Measurements from ENCODE around the gene SARDH. TPM values are rescaled to one million over a fixed set of nuclear protein-coding genes. Genes with fewer than 3 reads are reported as not detected.

Gene SARDH
- total RNA-seq, 1 donor from 2014 or later, result 1.3 TPM

GRCh38 chr9:133693703-133694529 lies 44.2 kb downstream of the SARDH start:
- intact Hi-C loops (cut with DNase I), result no loop called here
- no peak for DNase-seq (ENCODE audit: low spot score)

- DNase-seq (ENCODE audit: low spot score), result no peak
- intact Hi-C loops (cut with DNase I), result no loop called here
Observed at GRCh38 chr9:133693116-133693515, 45.0 kb downstream of the SARDH start.

GRCh38 chr9:133692364-133692985 lies 45.7 kb downstream of the SARDH start:
- DNase-seq (ENCODE audit: low spot score), result no peak

GRCh38 chr9:133691626-133692363 lies 46.4 kb downstream of the SARDH start:
- intact Hi-C loops (cut with DNase I), result no loop called here
- DNase-seq (ENCODE audit: low spot score), result no peak

More at GRCh38 chr9:133692364-133692985, 45.7 kb downstream of the SARDH start:
- intact Hi-C loops (cut with DNase I), result no loop called here

- DNase-seq (ENCODE audit: low spot score), result no peak
Observed at GRCh38 chr9:133691191-133691590, 47.0 kb downstream of the SARDH start.

GRCh38 chr9:133690081-133690561 lies 48.0 kb downstream of the SARDH start:
- intact Hi-C loops (cut with DNase I), result no loop called here
- no peak for DNase-seq (ENCODE audit: low spot score)

More at GRCh38 chr9:133691191-133691590, 47.0 kb downstream of the SARDH start:
- intact Hi-C loops (cut with DNase I), result no loop called here

- intact Hi-C loops (cut with DNase I), result no loop called here
- no peak for DNase-seq (ENCODE audit: low spot score)
Observed at GRCh38 chr9:133689151-133689763, 48.9 kb downstream of the SARDH start.

GRCh38 chr9:133687856-133688761 lies 50.0 kb downstream of the SARDH start:
- no peak for DNase-seq (ENCODE audit: low spot score)
- intact Hi-C loops (cut with DNase I), result no loop called here

- DNase-seq (ENCODE audit: low spot score), result no peak
- intact Hi-C loops (cut with DNase I), result no loop called here
Observed at GRCh38 chr9:133686642-133687575, 51.2 kb downstream of the SARDH start.

GRCh38 chr9:133685653-133686609 lies 52.2 kb downstream of the SARDH start:
- intact Hi-C loops (cut with DNase I), result no loop called here
- no peak for DNase-seq (ENCODE audit: low spot score)

GRCh38 chr9:133684936-133685361 lies 53.2 kb downstream of the SARDH start:
- intact Hi-C loops (cut with DNase I), result loop anchor here (5.0 kb wide), 1 partner anchor 103 kb away; no protein-coding TSS in a partner anchor
- DNase-seq (ENCODE audit: low spot score), result no peak

GRCh38 chr9:133684121-133684935 lies 53.8 kb downstream of the SARDH start:
- DNase-seq (ENCODE audit: low spot score), result no peak
- intact Hi-C loops (cut with DNase I), result loop anchor here (5.0 kb wide), 1 partner anchor 102 kb away; no protein-coding TSS in a partner anchor

GRCh38 chr9:133683586-133684120 lies 54.5 kb downstream of the SARDH start:
- intact Hi-C loops (cut with DNase I), result loop anchor here (2.0 to 5.0 kb wide), 2 partner anchors 31 to 101 kb away; no protein-coding TSS in a partner anchor
- DNase-seq (ENCODE audit: low spot score), result no peak

GRCh38 chr9:133682818-133683585 lies 55.1 kb downstream of the SARDH start:
- intact Hi-C loops (cut with DNase I), result loop anchor here (2.0 to 5.0 kb wide), 2 partner anchors 32 to 101 kb away; no protein-coding TSS in a partner anchor
- no peak for DNase-seq (ENCODE audit: low spot score)
